HEK293T (cell line): ENCODE data around the gene SAT1.

Source experiments
- BHLHE40 ChIP-seq: fragments of 450-650 bp; IDR thresholded peaks from 2 replicates; pipeline ENCODE4 v1.6.1; 2016; ENCODE audit warnings: mild to moderate bottlenecking, moderate library complexity, borderline replicate concordance
- FOXK2 ChIP-seq: fragments of 450-650 bp; IDR thresholded peaks from 2 replicates; pipeline ENCODE4 v1.6.1; 2016; ENCODE audit warnings: mild to moderate bottlenecking
- FOXM1 ChIP-seq: fragments of 450-650 bp; IDR thresholded peaks from 2 replicates; pipeline ENCODE4 v1.6.1; 2017; ENCODE audit warnings: mild to moderate bottlenecking, borderline replicate concordance
- HDGF ChIP-seq: fragments of 450-650 bp; IDR thresholded peaks from 2 replicates; pipeline ENCODE4 v1.6.1; 2017; ENCODE audit warnings: antibody characterized with exemption, borderline replicate concordance
- L3MBTL2 ChIP-seq: fragments of 450-650 bp; conservative IDR thresholded peaks from 2 replicates; pipeline ENCODE4 v1.6.1; 2016; ENCODE audit warnings: mild to moderate bottlenecking
- TARDBP ChIP-seq: fragments of 450-650 bp; IDR thresholded peaks from 2 replicates; pipeline ENCODE4 v1.6.1; 2016
- ZNF384 ChIP-seq: fragments of 450-650 bp; IDR thresholded peaks from 2 replicates; pipeline ENCODE4 v1.6.1; 2016
- TF ChIP-seq, protein P1 (sequence below): fragments of 450-650 bp; IDR thresholded peaks from 2 replicates; pipeline ENCODE4 v1.6.1; 2016

DNA sequence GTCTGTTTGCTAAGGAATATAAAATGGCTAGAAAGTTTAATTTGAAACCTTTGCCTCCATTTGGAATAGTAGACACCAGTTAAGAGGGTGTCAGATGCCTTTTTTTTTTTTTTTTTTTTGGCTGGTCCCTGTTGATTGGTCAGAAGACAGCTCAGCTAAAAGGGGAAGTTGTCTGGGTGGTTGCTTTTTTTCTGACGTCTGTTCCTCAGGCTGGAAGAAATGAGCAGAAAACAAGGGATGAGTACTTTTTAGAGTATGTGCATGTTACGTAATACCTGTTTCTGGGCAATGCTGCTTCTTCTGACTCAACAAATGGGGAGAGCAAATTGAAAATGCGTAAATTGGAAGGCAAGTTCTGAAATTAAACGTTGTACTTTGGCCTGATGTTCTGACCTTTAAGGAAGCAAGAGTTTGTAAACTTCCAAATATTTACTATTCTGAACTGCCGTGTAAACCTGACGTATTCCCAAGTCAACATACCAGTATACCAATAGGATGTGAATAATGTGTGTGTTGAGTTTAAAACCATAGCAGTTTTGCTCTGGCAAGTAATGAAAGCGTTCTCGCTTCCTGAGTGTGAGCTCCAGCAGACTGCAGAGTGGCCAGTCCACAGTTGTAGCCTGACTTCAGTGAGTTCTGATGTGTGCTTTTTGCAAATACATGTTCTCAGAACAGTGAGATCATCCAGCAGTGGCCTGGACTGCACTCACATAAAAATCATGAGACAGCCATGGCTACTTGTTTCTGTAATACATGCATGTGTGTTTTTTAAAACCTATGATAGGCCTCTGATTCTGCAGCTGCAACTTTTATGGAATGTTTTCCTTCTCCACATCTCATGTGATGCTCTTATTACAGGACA, 1.7 kb downstream of the SAT1 start:
- TF ChIP-seq FOXM1 (no peak), L3MBTL2 (no peak), HDGF (no peak), TARDBP (no peak), BHLHE40 (no peak), ZNF384 (peak; percentile 86), FOXK2 (no peak)
- TF ChIP-seq, protein P1, sequence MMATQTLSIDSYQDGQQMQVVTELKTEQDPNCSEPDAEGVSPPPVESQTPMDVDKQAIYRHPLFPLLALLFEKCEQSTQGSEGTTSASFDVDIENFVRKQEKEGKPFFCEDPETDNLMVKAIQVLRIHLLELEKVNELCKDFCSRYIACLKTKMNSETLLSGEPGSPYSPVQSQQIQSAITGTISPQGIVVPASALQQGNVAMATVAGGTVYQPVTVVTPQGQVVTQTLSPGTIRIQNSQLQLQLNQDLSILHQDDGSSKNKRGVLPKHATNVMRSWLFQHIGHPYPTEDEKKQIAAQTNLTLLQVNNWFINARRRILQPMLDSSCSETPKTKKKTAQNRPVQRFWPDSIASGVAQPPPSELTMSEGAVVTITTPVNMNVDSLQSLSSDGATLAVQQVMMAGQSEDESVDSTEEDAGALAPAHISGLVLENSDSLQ, result no peak
